ENCODE data around the gene TRAF5.

Gene TRAF5

DNA sequence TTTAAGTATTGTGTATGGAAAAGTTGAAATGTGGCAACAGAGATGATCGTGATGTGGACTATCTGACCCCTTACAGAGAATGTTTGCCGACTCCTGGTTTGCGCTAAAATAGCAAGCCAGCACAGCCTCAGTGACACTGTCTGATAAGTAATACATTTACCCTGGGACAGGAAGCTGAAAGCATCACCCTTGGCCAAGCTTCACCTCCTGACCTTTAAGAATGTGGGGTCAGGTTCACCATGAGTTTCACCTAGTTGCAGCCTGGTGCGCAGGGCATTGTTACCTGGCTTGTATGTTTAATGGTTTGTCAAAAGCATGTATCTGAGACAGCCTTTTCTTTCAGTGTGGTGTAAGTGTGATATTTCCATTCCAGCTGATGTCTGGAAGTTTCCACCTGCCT is 29.2 kb downstream of the TRAF5 start:
- H3K4me1 ChIP-seq (ENCODE audit: control insufficient read depth, insufficient read depth, low read length) = no peaks in the 10 kb centered on the region
- H3K36me3 ChIP-seq (ENCODE audit: control insufficient read depth, insufficient read depth, low read length) = peaks cover 23% of the 10 kb centered on the region
- no peak overlapping the region for H3K4me3 ChIP-seq (ENCODE audit: low read length)
- H3K9ac ChIP-seq (ENCODE audit: low read length) = no peak overlapping the region
- no peaks in the 10 kb centered on the region for H3K27me3 ChIP-seq (ENCODE audit: control insufficient read depth, insufficient read depth, low read length)
- H3K27ac ChIP-seq (ENCODE audit: low read depth, low read length) = no peak overlapping the region

DNA sequence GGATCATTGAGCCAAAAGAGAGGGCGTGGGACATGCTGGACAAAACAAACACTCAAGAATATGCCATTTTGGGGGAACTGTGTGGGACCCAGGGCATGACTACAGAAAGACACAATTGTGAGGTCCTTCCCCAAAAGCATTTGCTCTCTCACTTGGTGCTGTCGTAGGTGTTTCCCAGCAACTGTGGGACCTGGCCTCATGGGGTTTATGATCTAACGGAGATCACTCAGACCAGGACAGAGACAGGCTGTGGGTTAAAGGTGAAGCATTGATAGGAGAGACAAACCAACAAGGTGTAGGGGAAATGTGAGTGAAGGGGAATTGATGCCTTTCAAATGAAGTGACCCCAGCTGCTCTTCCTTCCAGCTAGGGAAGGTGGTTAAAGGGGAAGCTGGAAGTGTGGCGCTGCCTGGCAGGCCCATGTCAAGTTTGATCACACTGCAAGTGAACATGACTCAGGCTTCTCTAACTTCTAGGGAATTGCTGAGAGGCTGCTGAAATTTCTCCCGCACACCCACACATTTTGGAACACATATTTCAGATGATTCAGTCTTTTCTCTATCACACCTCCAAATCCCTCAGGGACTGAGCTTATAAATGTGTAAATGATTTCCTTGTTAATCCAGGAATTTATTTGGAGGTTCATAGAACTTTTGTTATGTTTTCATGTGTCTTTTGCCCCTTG is 30.2 kb downstream of the TRAF5 start:
- Histone ChIP-seq H3K4me3 (ENCODE audit: low read length) (no peak overlapping the region), H3K4me1 (ENCODE audit: control insufficient read depth, insufficient read depth, low read length) (no peaks in the 10 kb centered on the region), H3K9ac (ENCODE audit: low read length) (no peak overlapping the region), H3K27me3 (ENCODE audit: control insufficient read depth, insufficient read depth, low read length) (no peaks in the 10 kb centered on the region), H3K27ac (ENCODE audit: low read depth, low read length) (no peak overlapping the region), H3K36me3 (ENCODE audit: control insufficient read depth, insufficient read depth, low read length) (peaks cover 23% of the 10 kb centered on the region)

DNA sequence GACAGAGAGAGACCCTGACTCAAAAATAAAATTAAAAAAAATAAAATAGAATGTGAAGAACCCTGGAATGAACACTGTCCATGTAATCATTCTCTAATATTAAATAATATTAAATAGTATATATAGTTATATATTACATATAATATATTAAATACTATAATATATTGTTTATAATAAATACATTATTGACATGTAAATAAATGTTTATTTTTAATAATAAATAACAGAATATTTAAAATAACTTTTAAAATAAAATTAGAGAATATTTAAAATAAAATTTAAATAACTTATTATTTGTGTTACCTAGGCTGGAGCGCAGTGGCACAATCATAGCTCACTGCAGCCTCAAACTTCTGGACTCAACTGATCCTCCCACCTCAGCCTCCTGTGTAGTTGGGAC is 32.1 kb downstream of the TRAF5 start:
- no peaks in the 10 kb centered on the region for H3K27me3 ChIP-seq (ENCODE audit: control insufficient read depth, insufficient read depth, low read length)
- H3K9ac ChIP-seq (ENCODE audit: low read length) = no peak overlapping the region
- no peaks in the 10 kb centered on the region for H3K4me1 ChIP-seq (ENCODE audit: control insufficient read depth, insufficient read depth, low read length)
- H3K36me3 ChIP-seq (ENCODE audit: control insufficient read depth, insufficient read depth, low read length) = peaks cover 22% of the 10 kb centered on the region
- H3K4me3 ChIP-seq (ENCODE audit: low read length) = no peak overlapping the region
- no peak overlapping the region for H3K27ac ChIP-seq (ENCODE audit: low read depth, low read length)

DNA sequence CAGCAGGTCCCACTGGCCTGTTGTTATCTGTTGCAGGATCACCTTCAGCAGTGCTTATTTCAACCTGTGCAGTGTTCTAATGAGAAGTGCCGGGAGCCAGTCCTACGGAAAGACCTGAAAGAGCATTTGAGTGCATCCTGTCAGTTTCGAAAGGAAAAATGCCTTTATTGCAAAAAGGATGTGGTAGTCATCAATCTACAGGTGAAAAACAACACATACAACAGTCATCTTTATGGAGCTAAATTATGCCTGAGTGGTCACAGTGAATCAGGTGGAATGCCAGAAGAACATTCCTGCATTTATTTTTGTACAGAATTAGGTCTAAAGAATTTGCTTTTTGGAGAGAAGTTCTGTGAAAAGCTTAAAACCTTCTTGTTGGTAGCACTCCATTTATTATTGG is 33.2 kb downstream of the TRAF5 start:
- Histone ChIP-seq H3K27ac (ENCODE audit: low read depth, low read length) (no peak overlapping the region), H3K4me3 (ENCODE audit: low read length) (no peak overlapping the region), H3K36me3 (ENCODE audit: control insufficient read depth, insufficient read depth, low read length) (peaks cover 14% of the 10 kb centered on the region)

DNA sequence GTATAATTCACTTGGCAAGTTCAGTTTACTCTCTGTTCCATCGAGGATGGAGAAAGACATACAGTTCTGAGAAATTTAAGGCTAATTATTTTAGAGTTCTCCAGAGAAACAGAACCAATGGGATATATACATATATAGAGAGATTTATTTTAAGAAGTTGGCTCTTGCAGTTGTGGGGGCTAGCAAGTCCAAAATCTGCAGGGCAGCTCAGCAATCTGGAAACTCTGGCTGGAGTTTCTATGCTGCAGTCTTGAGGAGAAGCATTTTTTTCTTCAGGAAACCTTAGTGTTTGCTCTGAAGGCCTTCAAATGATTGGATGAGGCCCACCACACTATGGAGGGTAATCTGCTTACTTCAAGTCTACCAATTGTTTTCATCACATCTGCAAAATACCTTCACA is 34.6 kb downstream of the TRAF5 start:
- peaks cover 14% of the 10 kb centered on the region for H3K36me3 ChIP-seq (ENCODE audit: control insufficient read depth, insufficient read depth, low read length)
- no peak overlapping the region for H3K4me3 ChIP-seq (ENCODE audit: low read length)
- H3K9ac ChIP-seq (ENCODE audit: low read length) = no peak overlapping the region
- no peaks in the 10 kb centered on the region for H3K4me1 ChIP-seq (ENCODE audit: control insufficient read depth, insufficient read depth, low read length)
- no peaks in the 10 kb centered on the region for H3K27me3 ChIP-seq (ENCODE audit: control insufficient read depth, insufficient read depth, low read length)
- H3K27ac ChIP-seq (ENCODE audit: low read depth, low read length) = no peak overlapping the region

More for the DNA sequence above, 33.2 kb downstream of the TRAF5 start:
- Histone ChIP-seq H3K4me1 (ENCODE audit: control insufficient read depth, insufficient read depth, low read length) (no peaks in the 10 kb centered on the region), H3K9ac (ENCODE audit: low read length) (no peak overlapping the region), H3K27me3 (ENCODE audit: control insufficient read depth, insufficient read depth, low read length) (no peaks in the 10 kb centered on the region)

DNA sequence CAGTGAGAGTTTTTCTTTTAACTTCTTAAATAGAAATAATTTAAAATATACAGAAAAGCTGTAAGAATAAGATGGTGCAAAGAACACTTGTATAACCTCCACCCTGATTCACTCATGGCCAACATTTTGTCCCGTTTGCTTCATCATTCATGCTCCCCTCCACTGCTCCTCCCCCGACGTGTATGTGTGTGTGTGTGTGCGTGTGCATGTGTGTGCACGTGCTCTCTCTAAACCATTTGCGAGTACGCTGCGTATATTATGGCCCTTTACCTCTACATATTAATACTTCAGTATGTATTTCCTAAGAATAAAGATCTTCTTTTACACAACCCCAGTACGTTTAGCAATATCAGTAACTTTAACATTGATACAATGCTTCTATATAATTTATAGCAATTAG is 43.0 kb downstream of the TRAF5 start:
- Histone ChIP-seq H3K36me3 (ENCODE audit: control insufficient read depth, insufficient read depth, low read length) (peaks cover 12% of the 10 kb centered on the region), H3K27me3 (ENCODE audit: control insufficient read depth, insufficient read depth, low read length) (no peaks in the 10 kb centered on the region), H3K4me1 (ENCODE audit: control insufficient read depth, insufficient read depth, low read length) (no peaks in the 10 kb centered on the region), H3K4me3 (ENCODE audit: low read length) (no peak overlapping the region), H3K9ac (ENCODE audit: low read length) (no peak overlapping the region), H3K27ac (ENCODE audit: low read depth, low read length) (no peak overlapping the region)

DNA sequence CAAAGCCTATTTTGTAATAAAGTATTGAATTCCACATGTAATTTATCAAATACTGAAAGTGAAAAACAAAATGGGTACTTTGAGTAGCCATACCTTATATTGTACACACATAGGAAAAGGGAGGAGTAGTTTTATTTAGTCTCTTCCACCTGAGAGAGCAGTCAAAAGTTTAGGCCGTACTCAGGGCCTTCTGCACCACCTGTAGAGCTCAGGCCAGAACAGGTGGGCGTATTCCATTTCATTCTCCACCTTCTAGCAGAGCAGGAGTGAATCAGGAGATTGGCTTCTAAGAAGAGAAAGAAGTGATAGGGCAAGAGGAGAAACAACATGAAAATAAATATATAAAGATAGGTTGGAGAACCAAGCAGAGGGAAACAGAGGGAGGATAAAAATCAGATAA is 44.0 kb downstream of the TRAF5 start:
- Histone ChIP-seq H3K27ac (ENCODE audit: low read depth, low read length) (no peak overlapping the region), H3K9ac (ENCODE audit: low read length) (no peak overlapping the region), H3K27me3 (ENCODE audit: control insufficient read depth, insufficient read depth, low read length) (no peaks in the 10 kb centered on the region), H3K4me3 (ENCODE audit: low read length) (no peak overlapping the region), H3K36me3 (ENCODE audit: control insufficient read depth, insufficient read depth, low read length) (peaks cover 12% of the 10 kb centered on the region), H3K4me1 (ENCODE audit: control insufficient read depth, insufficient read depth, low read length) (no peaks in the 10 kb centered on the region)

DNA sequence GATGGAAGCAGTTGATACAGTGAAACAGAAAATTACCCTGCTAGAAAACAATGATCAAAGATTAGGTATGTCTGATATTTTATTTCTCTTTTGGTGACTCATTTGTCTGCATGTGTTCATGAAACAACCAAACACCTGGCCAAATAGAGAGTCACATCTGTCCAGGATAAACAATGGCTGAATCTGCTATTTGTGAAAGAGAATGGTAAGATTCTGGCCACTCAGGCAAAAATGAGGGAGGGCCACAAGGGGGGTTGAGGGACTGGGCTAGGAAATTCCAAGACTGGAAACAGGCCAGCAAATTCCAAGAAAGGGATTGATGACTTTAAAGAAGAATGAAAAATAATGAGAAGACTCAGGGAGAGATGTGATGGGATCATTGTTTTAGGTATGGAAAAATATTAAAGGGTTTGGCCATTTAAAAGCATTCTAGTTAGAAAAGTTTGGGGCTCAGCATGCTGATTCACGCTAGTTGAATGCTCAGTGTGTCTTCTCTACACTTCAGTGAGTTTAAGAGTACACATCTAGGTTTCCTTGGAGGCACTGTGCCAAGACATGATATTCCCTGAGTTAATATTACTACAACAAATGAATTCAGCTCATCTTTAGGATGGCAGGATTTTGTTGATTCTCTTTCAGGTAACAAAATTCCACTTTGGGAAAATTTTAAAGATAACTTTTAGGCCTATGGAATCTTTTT is 44.9 kb downstream of the TRAF5 start:
- Histone ChIP-seq H3K36me3 (ENCODE audit: control insufficient read depth, insufficient read depth, low read length) (peaks cover 7% of the 10 kb centered on the region), H3K27ac (ENCODE audit: low read depth, low read length) (no peak overlapping the region), H3K9ac (ENCODE audit: low read length) (no peak overlapping the region), H3K27me3 (ENCODE audit: control insufficient read depth, insufficient read depth, low read length) (no peaks in the 10 kb centered on the region), H3K4me3 (ENCODE audit: low read length) (no peak overlapping the region), H3K4me1 (ENCODE audit: control insufficient read depth, insufficient read depth, low read length) (no peaks in the 10 kb centered on the region)

DNA sequence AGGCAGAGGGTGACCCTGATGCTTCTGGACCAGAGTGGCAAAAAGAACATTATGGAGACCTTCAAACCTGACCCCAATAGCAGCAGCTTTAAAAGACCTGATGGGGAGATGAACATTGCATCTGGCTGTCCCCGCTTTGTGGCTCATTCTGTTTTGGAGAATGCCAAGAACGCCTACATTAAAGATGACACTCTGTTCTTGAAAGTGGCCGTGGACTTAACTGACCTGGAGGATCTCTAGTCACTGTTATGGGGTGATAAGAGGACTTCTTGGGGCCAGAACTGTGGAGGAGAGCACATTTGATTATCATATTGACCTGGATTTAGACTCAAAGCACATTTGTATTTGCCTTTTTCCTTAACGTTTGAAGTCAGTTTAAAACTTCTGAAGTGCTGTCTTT is 45.8 kb downstream of the TRAF5 start:
- H3K4me1 ChIP-seq (ENCODE audit: control insufficient read depth, insufficient read depth, low read length) = no peaks in the 10 kb centered on the region
- peaks cover 3% of the 10 kb centered on the region for H3K36me3 ChIP-seq (ENCODE audit: control insufficient read depth, insufficient read depth, low read length)
- no peaks in the 10 kb centered on the region for H3K27me3 ChIP-seq (ENCODE audit: control insufficient read depth, insufficient read depth, low read length)
- H3K4me3 ChIP-seq (ENCODE audit: low read length) = no peak overlapping the region
- no peak overlapping the region for H3K27ac ChIP-seq (ENCODE audit: low read depth, low read length)
- H3K9ac ChIP-seq (ENCODE audit: low read length) = no peak overlapping the region

DNA sequence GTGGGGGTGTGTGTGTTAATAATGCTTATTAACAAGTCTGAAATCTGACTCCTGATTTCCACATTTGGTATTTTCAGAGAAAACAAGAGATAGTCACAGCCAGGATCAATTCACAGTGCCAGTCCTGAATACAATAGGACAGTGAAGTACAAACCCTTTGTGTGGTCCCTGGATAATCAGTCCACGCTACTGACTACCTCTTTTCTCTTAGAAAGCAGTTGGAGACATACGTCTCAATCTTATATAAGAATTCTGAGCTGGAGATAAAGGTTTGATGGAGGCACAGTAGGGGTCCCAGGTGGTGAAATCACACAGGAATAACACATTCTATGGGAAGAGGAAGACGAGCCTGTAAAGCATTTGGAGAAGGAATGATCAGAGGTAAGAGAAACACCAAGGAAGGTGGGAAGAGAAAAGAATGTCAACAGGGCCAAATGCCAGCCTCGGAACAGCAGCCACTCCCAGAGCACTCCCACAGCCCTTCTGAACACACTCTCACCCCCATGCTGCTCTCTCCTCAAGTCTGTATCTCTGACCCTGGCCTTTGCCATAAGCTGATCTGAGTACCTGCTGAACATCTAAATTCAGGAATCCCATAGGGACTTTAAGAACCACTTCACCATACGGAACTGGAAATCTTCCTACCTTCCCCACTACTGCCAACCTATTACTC is 48.6 kb downstream of the TRAF5 start:
- no peak overlapping the region for H3K9ac ChIP-seq (ENCODE audit: low read length)
- H3K4me3 ChIP-seq (ENCODE audit: low read length) = no peak overlapping the region
- H3K27me3 ChIP-seq (ENCODE audit: control insufficient read depth, insufficient read depth, low read length) = no peaks in the 10 kb centered on the region
- no peaks in the 10 kb centered on the region for H3K4me1 ChIP-seq (ENCODE audit: control insufficient read depth, insufficient read depth, low read length)
- H3K36me3 ChIP-seq (ENCODE audit: control insufficient read depth, insufficient read depth, low read length) = no peaks in the 10 kb centered on the region
- no peak overlapping the region for H3K27ac ChIP-seq (ENCODE audit: low read depth, low read length)

DNA sequence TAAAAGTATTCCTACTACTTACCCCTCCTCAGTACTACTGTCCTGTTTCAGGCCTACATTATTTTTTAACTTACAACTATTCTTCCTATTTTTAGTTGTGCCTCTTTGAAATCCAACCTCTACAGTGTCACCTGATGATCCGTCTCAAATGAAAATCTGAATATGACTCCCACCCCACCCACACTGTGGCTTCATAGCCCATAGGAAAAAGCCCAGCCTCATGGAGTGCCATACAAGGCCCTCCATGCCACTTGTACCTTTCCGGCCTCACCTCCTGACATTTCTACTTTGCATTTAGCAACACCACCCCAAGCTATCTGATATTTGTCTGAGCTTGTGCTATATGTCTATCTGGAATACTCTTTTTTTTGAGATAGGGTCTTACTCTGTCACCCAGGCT is 49.3 kb downstream of the TRAF5 start:
- no peaks in the 10 kb centered on the region for H3K36me3 ChIP-seq (ENCODE audit: control insufficient read depth, insufficient read depth, low read length)
- no peak overlapping the region for H3K27ac ChIP-seq (ENCODE audit: low read depth, low read length)
- H3K9ac ChIP-seq (ENCODE audit: low read length) = no peak overlapping the region
- H3K4me3 ChIP-seq (ENCODE audit: low read length) = no peak overlapping the region
- no peaks in the 10 kb centered on the region for H3K27me3 ChIP-seq (ENCODE audit: control insufficient read depth, insufficient read depth, low read length)
- no peaks in the 10 kb centered on the region for H3K4me1 ChIP-seq (ENCODE audit: control insufficient read depth, insufficient read depth, low read length)

DNA sequence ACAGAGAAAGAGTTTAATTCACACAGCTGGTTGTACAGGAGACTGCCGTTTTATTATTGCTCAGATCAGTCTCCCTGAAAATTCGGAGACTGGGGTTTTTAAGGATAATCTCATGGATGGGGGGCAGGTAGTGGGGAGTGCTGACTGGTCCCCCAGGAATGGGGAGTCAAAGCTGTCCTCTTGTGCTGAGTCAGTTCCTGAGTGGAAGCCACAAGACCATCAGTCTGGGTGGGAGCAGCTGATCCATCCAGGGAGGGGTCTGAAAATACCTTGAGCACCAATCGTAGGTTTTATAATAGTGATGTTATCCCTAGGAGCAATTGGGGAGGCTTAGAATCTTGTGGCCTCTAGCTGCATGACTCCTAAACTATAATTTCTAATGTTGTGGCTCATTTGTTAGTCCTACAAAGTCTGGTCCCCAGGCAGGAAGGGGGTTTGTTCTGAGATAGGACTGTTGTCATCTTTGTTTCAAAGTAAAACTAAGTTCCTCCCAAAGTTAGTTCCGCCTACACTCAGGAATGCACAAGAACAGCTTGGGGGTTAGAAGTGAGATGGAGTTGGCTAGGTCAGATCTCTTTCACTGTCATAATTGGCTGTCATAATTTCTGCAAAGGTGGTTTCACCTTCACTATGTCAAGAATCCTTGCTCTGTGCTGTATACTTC is 50.3 kb downstream of the TRAF5 start:
- Histone ChIP-seq H3K4me3 (ENCODE audit: low read length) (no peak overlapping the region), H3K4me1 (ENCODE audit: control insufficient read depth, insufficient read depth, low read length) (peaks cover under 1% of the 10 kb centered on the region), H3K36me3 (ENCODE audit: control insufficient read depth, insufficient read depth, low read length) (no peaks in the 10 kb centered on the region), H3K9ac (ENCODE audit: low read length) (no peak overlapping the region), H3K27ac (ENCODE audit: low read depth, low read length) (no peak overlapping the region), H3K27me3 (ENCODE audit: control insufficient read depth, insufficient read depth, low read length) (no peaks in the 10 kb centered on the region)
